ENCODE results near the gene RNF128. TPM values are rescaled to one million over a fixed set of nuclear protein-coding genes. Genes with fewer than 3 reads are reported as not detected.
"Not testable (repeated sequence)": the region's sequence is repeated elsewhere in the genome, so short reads cannot be mapped to it uniquely, and the experiment has no call there.

RNF128 gene
- total RNA-seq, 1 donor from 2014 or later, result not detected

DNA sequence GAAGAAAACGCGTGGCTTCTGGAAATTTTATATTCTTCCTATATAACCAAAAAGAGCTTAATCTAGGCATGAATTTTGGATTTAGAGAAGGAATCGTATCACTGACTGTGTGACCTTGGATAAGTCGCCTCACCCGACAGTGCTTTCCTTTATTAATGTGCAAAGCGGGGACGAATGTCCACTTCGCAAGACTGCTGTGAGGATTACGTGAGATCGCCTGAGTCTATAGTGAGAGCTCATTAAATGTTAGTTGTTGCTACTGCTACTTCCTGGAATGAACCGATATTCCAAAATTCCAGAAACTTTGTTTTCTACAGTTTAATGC, 75.5 kb downstream of the RNF128 start:
- Mint-ChIP-seq H3K27me3 (peaks cover 4% of the 10 kb centered on the region), H3K27ac (no peak overlapping the region), H3K4me3 (peak overlapping the region; percentile 96), H3K36me3 (ENCODE audit: low read depth) (peaks cover 3% of the 10 kb centered on the region), H3K4me1 (peaks cover 24% of the 10 kb centered on the region), H3K9me3 (no peaks in the 10 kb centered on the region)
- no peak for DNase-seq
- TF ChIP-seq, protein P1, sequence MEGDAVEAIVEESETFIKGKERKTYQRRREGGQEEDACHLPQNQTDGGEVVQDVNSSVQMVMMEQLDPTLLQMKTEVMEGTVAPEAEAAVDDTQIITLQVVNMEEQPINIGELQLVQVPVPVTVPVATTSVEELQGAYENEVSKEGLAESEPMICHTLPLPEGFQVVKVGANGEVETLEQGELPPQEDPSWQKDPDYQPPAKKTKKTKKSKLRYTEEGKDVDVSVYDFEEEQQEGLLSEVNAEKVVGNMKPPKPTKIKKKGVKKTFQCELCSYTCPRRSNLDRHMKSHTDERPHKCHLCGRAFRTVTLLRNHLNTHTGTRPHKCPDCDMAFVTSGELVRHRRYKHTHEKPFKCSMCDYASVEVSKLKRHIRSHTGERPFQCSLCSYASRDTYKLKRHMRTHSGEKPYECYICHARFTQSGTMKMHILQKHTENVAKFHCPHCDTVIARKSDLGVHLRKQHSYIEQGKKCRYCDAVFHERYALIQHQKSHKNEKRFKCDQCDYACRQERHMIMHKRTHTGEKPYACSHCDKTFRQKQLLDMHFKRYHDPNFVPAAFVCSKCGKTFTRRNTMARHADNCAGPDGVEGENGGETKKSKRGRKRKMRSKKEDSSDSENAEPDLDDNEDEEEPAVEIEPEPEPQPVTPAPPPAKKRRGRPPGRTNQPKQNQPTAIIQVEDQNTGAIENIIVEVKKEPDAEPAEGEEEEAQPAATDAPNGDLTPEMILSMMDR (IDR thresholded peaks at IDR 0.05), result no peak
- ATAC-seq (ENCODE audit: low read depth), result peak; percentile 18
- ChIA-PET POLR2A (no interaction called here), CTCF (no interaction called here)
- intact Hi-C loops (cut with micrococcal nuclease), result loop anchor here (2.0 to 5.0 kb wide), 2 partner anchors 190 to 1289 kb away; partner anchors contain the start of genes ATG4A, PSMD10 and RADX

DNA sequence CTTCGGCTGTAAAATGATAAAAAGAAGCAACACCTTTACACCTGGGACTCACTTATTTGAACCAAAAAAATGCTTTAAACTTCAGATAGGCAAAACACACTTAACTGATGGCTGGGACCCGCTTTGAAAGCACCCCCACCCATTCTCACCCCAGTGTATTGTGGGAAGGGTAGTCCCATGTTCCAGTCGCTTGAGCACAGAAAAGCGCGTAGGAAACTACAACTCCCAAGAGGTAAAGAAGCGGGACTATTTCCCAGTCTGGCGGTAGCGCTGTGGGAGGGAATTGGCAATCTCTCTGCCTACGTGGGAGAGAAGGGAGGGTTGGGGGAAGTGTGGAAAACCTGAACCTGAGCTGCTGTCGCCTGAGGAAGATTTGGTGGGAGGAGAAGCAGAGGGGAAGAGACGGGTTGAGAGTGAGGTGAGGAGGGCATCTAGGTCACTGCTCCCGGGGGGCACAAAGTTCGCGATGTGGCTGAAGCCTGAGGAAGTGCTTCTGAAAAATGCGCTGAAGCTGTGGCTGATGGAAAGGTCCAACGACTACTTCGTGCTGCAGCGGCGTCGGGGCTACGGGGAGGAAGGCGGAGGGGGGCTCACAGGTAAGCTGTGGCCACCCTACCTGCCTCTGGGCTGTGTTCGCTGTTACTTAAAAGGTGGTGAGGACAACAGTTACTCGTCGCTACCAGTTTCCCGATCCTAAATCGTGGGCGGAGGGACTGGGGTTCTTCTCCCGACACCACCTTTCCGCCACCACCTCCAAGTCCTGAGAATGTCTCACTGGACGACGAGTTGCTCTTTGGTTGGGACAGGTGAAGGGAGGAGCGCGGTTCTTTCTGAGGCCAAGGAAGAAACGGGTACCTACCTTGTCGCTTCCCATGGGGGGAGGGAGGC, 76.1 kb downstream of the RNF128 start, which contains the start of gene TBC1D8B:
TSS of gene TBC1D8B (plus strand) at position 286 of the 888 bp plus-strand sequence. CDS start at position 467, 181 bp downstream.
- ChIA-PET POLR2A (no interaction called here), CTCF (no interaction called here)
- DNase-seq (peak; percentile 15), ATAC-seq (ENCODE audit: low read depth) (peak; percentile 93)
- Mint-ChIP-seq H3K4me3 (peak within 1 kb of the TSS; percentile 96), H3K4me1 (peaks cover 24% of the 10 kb centered on the region), H3K36me3 (ENCODE audit: low read depth) (peaks cover 3% of the 10 kb centered on the region), H3K9me3 (no peaks in the 10 kb centered on the region), H3K27ac (peak within 1 kb of the TSS; percentile 53), H3K27me3 (peaks cover 4% of the 10 kb centered on the region)
- intact Hi-C loops (cut with micrococcal nuclease), result loop anchor here (2.0 to 5.0 kb wide), 2 partner anchors 190 to 1288 kb away; partner anchors contain the start of genes ATG4A, PSMD10 and RADX
- TF ChIP-seq, protein P1 (IDR thresholded peaks at IDR 0.05), result no peak

DNA sequence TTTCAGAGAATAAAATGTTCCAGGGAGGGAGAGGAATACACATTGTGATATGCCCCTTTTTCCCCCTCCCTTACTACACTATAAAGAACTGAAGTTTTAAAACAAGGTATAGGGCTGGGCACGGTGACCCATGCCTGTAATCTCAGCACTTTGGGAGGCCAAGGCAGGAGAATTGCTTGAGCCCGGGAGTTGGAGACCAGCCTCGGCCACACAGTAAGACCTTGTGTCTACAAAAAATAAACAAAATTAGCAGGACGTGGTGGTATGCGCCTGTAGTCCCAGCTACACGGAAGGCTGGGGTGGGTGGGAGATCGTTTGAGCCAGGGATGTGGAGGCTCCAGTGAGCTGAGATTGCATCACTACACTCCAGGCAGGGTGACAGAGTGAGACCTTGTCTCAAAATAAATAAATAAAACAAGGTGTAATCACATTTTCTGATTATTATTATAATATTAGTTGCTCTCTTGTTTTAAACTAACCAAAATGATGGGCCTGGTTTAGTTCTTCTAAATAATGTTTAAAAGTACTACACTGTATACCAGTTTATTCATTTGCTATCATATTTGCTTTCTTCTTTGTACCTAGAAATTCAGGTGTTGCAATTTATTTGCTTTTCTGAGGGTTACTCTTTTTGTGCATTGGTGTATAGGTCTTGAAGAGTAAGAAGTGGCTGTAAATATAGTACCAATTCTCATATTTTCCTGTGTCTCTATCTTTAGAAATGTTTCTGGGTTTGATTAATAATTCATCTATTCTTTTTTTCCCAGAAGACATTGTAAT, 84.8 kb downstream of the RNF128 start:
- TF ChIP-seq, protein P1 (IDR thresholded peaks at IDR 0.05), result no peak
- Mint-ChIP-seq H3K27ac (no peak overlapping the region), H3K36me3 (ENCODE audit: low read depth) (no peaks in the 10 kb centered on the region), H3K27me3 (no peaks in the 10 kb centered on the region), H3K9me3 (no peaks in the 10 kb centered on the region), H3K4me3 (no peak overlapping the region), H3K4me1 (no peaks in the 10 kb centered on the region)
- POLR2A ChIA-PET, result no interaction called here
- intact Hi-C loops (cut with micrococcal nuclease), result no loop called here
- no peak for DNase-seq
- CTCF ChIA-PET, result no interaction called here
- no peak for ATAC-seq (ENCODE audit: low read depth)

DNA sequence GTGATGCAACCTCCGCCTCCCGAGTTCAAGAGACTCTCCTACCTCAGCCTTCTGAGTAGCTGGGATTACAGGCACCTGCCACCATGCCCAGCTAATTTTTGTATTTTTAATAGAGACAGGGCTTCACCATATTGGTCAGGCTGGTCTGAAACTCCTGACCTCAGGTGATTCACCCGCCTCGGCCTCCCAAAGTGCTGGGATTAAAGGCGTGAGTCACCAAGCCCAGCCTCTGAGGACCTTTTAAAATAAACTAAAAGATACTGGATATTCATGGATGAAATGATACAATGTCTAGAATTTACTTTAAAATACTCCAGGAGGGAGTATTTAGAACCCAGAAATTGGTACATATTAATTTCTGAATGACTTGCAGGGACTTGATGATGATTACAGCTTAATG, 86.4 kb downstream of the RNF128 start:
- H3K36me3 Mint-ChIP-seq (ENCODE audit: low read depth); H3K4me1 Mint-ChIP-seq; intact Hi-C loops (cut with micrococcal nuclease); CTCF ChIA-PET; H3K9me3 Mint-ChIP-seq; H3K27ac Mint-ChIP-seq; H3K4me3 Mint-ChIP-seq; H3K27me3 Mint-ChIP-seq; POLR2A ChIA-PET; ATAC-seq (ENCODE audit: low read depth); DNase-seq: not testable (repeated sequence)

DNA sequence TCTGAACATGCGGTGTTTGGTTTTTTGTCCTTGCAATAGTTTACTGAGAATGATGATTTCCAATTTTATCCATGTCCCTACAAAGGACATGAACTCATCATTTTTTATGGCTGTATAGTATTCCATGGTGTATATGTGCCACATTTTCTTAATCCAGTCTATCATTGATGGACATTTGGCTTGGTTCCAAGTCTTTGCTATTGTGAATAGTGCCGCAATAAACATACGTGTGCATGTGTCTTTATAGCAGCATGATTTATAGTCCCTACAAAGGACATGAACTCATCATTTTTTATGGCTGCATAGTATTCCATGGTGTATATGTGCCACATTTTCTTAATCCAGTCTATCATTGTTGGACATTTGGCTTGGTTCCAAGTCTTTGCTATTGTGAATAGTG, 87.6 kb downstream of the RNF128 start:
- H3K27ac Mint-ChIP-seq; H3K9me3 Mint-ChIP-seq; CTCF ChIA-PET; H3K36me3 Mint-ChIP-seq (ENCODE audit: low read depth); DNase-seq; H3K4me3 Mint-ChIP-seq; H3K27me3 Mint-ChIP-seq; ATAC-seq (ENCODE audit: low read depth); H3K4me1 Mint-ChIP-seq; intact Hi-C loops (cut with micrococcal nuclease); POLR2A ChIA-PET: not testable (repeated sequence)

Other genes with a start within 250 kb of the RNF128 start
- gene RADX, start 114.7 kb upstream of the RNF128 start, total RNA-seq, result 8.5 and 10.9 TPM in 2 replicates
- gene TBC1D8B, start 76.0 kb downstream of the RNF128 start, total RNA-seq, result 6.5 and 8.4 TPM in 2 replicates
- not detected in 2 replicates for gene RIPPLY1, start 176.6 kb downstream of the RNF128 start, total RNA-seq
- gene CLDN2, start 193.7 kb downstream of the RNF128 start, total RNA-seq, result not detected in 2 replicates

Measured in activated B cell treated with CpG ODN at 0.5 μM for 24 hours (primary cell).